Gastrocnemius medialis (tissue), 4 donors: ENCODE data around the gene MT1X.

ENCODE experiments used
- CTCF ChIP-seq, 5 experiments: fragments of 450-650 bp in 3 of 5; fragments of 200-600 bp in 2 of 5; sonication (generic) in 2 of 5; IDR thresholded peaks in 4 of 5; conservative IDR thresholded peaks in 1 of 5; 1 replicate in 4 of 5; 2 replicates in 1 of 5; pipeline ENCODE4 v1.5.1; 2016 to 2019; ENCODE audit warnings: antibody characterized with exemption in 5 of 5, mild to moderate bottlenecking in 3 of 5, moderate library complexity in 3 of 5
- POLR2A ChIP-seq, 2 donors: fragments of 450-650 bp; IDR thresholded peaks; one replicate each; pipeline ENCODE4 v1.6.1; 2017; ENCODE audit warnings: antibody characterized with exemption in 2 of 2, mild to moderate bottlenecking in 2 of 2, moderate library complexity in 2 of 2

- TF ChIP-seq CTCF (IDR thresholded peaks at IDR 0.05 in 4 of 5, conservative IDR thresholded peaks at IDR 0.05 in 1 of 5) = peak in 1 of 5 experiments; percentile 16
- no peak for TF ChIP-seq POLR2A (IDR thresholded peaks at IDR 0.05)
These were observed 2.5 kb upstream of the MT1X start for GRCh38 chr16:56679818-56680217.
